K562 (cell line): Measurements from ENCODE around the gene ARMH3. TPM values are rescaled to one million over a fixed set of nuclear protein-coding genes. Genes with fewer than 3 reads are reported as not detected.

ENCODE experiments used
- ARID4B ChIP-seq: sonication (generic); formaldehyde crosslinking; IDR thresholded peaks from 2 replicates; pipeline ENCODE4 v1.8.0; 2022; ENCODE audit warnings: mild to moderate bottlenecking, missing genetic modification reagents
- CHD4 ChIP-seq: fragments of 200-600 bp; sonication (generic); IDR thresholded peaks from 3 replicates; pipeline ENCODE4 v1.6.1; 2012; ENCODE audit warnings: low read depth, mild to moderate bottlenecking, mixed read lengths, low read length, inconsistent platforms; ENCODE audit not compliant: insufficient read depth, insufficient replicate concordance, poor library complexity, severe bottlenecking
- E2F4 ChIP-seq: sonication (generic); formaldehyde crosslinking; IDR thresholded peaks from 2 replicates; pipeline ENCODE4 v1.8.0; 2022; ENCODE audit warnings: mild to moderate bottlenecking, low read depth, missing genetic modification reagents
- GABPB1 ChIP-seq: sonication (generic); formaldehyde crosslinking; IDR thresholded peaks from 2 replicates; pipeline ENCODE4 v1.8.0; 2022; ENCODE audit warnings: mild to moderate bottlenecking, missing genetic modification reagents
- GTF3C2 ChIP-seq: IDR thresholded peaks from 3 replicates; pipeline ENCODE4 v1.6.1; 2011; ENCODE audit warnings: borderline replicate concordance, mild to moderate bottlenecking, moderate library complexity; ENCODE audit not compliant: insufficient read length; ENCODE audit errors: extremely low read depth
- HDAC2 ChIP-seq: fragments of 450-650 bp; IDR thresholded peaks from 2 replicates; pipeline ENCODE4 v1.6.1; 2016; ENCODE audit warnings: mild to moderate bottlenecking
- HLTF ChIP-seq: fragments of 450-650 bp; IDR thresholded peaks from 2 replicates; pipeline ENCODE4 v1.6.1; 2016
- MAFF ChIP-seq: IDR thresholded peaks from 2 replicates; pipeline ENCODE4 v1.6.1; 2012; ENCODE audit warnings: low read length, improper control_type of control experiment
- MAFK ChIP-seq: IDR thresholded peaks from 2 replicates; pipeline ENCODE4 v1.6.1; 2011; ENCODE audit warnings: low read length, improper control_type of control experiment
- MCM3 ChIP-seq: fragments of 450-650 bp; IDR thresholded peaks from 2 replicates; pipeline ENCODE4 v1.6.1; 2016
- MTA1 ChIP-seq: fragments of 450-650 bp; IDR thresholded peaks from 2 replicates; pipeline ENCODE4 v1.6.1; 2017; ENCODE audit warnings: borderline replicate concordance
- MYNN ChIP-seq, 2 experiments: sonication (generic); formaldehyde crosslinking in 1 of 2; IDR thresholded peaks; 2 replicates each; pipeline versions ENCODE4 v1.5.0 to v1.6.1; 2016 to 2020; ENCODE audit warnings: antibody characterized with exemption in 1 of 2, missing genetic modification reagents in 1 of 2
- SAP30 ChIP-seq: fragments of 200-600 bp; sonication (generic); IDR thresholded peaks from 2 replicates; pipeline ENCODE4 v1.6.1; 2012; ENCODE audit warnings: borderline replicate concordance, low read depth, mild to moderate bottlenecking, moderate library complexity, low read length, control low read depth, inconsistent platforms; ENCODE audit not compliant: insufficient read depth, poor library complexity, severe bottlenecking
- SOX6 ChIP-seq: fragments of 450-650 bp; IDR thresholded peaks from 2 replicates; pipeline ENCODE4 v1.6.1; 2014; ENCODE audit warnings: mild to moderate bottlenecking
- ZBTB17 ChIP-seq: fragments of 450-650 bp; formaldehyde crosslinking; IDR thresholded peaks from 2 replicates; pipeline ENCODE4 v1.4.0; 2020; ENCODE audit warnings: mild to moderate bottlenecking
- polyA plus RNA-seq, 8 experiments: library from polyadenylated mRNA; depleted of rRNA in 4 of 8; stranded (reverse) in 5 of 8; unstranded in 3 of 8; fragments of >200 nt; fragmentation: Nextera tagmentation in 2 of 8; fragmentation: Illumina TruSeq in 1 of 8; extraction: Ambion mirVana in 2 of 8; extraction: Trizol in 1 of 8; gene quantifications; 2 replicates each; pipeline versions ENCODE4 v1.2.1 to v1.2.3, GENCODE V29; 2011 to 2014; ENCODE audit warnings: inconsistent platforms in 1 of 8, missing spikeins in 1 of 8
- total RNA-seq, 7 experiments: library from RNA; depleted of rRNA in 6 of 7; stranded (reverse); fragments of >200 nt in 6 of 7; fragmentation: Illumina TruSeq in 2 of 7; extraction: Trizol in 2 of 7; gene quantifications; 2 replicates each; pipeline versions ENCODE4 v1.2.1 to v1.2.3, GENCODE V29; 2011 to 2021; ENCODE audit warnings: low replicate concordance in 1 of 7
- TF ChIP-seq, protein P1 (sequence below): IDR thresholded peaks from 2 replicates; pipeline ENCODE4 v1.6.1; 2014; ENCODE audit warnings: antibody characterized with exemption

Gene ARMH3
- total and polyA plus RNA-seq, 9 of the 15 experiments (the other 6 are each of a cell fraction or from before 2014, with no cell fraction given): 0.29 to 0.73 TPM; not detected in 7

DNA sequence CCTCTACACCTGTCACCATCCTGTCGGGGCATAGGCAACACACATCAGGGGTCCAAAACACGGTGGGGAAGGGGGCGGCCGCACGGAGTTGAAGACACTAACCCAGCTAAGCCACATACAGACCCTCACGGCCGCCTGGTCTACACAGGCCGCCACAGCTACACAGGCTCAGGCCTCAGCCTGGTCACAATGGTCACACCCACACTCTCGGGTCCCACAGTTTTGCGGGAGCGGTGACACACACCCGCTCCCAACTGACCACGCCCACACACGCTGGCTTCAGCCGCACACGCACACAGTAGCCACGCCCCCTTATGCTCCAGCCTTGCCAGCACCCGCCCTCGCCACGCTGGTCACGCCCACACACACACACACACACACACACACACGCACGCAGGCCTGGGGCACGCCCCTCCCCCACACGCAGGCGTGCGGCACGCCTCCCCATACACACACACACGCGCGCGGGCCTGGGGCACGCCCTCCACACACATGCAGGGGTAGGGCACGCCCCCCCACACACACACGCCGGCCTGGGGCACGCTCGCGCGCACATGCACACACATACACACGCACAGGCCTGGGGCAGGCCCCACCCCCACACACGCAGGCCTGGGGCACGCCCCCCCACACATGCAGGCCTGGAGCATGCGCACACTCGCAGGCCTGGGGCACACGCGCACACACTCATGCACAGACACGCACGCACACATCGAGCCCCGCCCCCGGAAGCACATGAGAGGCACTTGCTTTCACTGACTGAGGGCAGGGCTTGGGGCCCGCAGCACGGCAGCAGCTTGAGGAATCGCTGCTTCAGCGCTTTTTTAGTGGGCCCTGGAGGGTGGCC lies 225.4 kb downstream of the ARMH3 start (continued):
- peak; percentile 99 for TF ChIP-seq ARID4B
- peak; percentile 90 for TF ChIP-seq MCM3
- 0 out of 2 replicates have a peak, but pooled peaks have one; percentile 20 for TF ChIP-seq MTA1
- TF ChIP-seq, protein P1, sequence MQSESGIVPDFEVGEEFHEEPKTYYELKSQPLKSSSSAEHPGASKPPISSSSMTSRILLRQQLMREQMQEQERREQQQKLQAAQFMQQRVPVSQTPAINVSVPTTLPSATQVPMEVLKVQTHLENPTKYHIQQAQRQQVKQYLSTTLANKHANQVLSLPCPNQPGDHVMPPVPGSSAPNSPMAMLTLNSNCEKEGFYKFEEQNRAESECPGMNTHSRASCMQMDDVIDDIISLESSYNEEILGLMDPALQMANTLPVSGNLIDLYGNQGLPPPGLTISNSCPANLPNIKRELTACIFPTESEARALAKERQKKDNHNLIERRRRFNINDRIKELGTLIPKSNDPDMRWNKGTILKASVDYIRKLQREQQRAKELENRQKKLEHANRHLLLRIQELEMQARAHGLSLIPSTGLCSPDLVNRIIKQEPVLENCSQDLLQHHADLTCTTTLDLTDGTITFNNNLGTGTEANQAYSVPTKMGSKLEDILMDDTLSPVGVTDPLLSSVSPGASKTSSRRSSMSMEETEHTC: no peak
- TF ChIP-seq MAFK: peak; percentile 35; the same call in 1 of the 2 replicates
- TF ChIP-seq GABPB1 (CRISPR knock-in tag): peak; percentile 84
- TF ChIP-seq CHD4: no peak
- peak; percentile 81; the same call in 1 of the 2 replicates for TF ChIP-seq HDAC2
- TF ChIP-seq GTF3C2: no peak
- TF ChIP-seq E2F4 (CRISPR knock-in tag): peak; percentile 71; the same call in 1 of the 2 replicates
- peak; percentile 85 for TF ChIP-seq HLTF
- peak; percentile 39; the same call in 1 of the 2 replicates for TF ChIP-seq MAFF
- TF ChIP-seq SOX6: peak; percentile 79
- peak; percentile 38; the same call in 1 of the 2 replicates for TF ChIP-seq ZBTB17 (CRISPR knock-in tag)
- peak; percentile 96 for TF ChIP-seq MYNN (IDR thresholded peaks at IDR 0.05)
- TF ChIP-seq MYNN (CRISPR knock-in tag; IDR thresholded peaks at IDR 0.05): no peak
- TF ChIP-seq SAP30: peak; percentile 83
